ENCODE measurements around the gene AP5S1. TPM values are rescaled to one million over a fixed set of nuclear protein-coding genes. Genes with fewer than 3 reads are reported as not detected.

Gene AP5S1
- total and polyA plus RNA-seq, 9 of the 15 experiments (the other 6 are each of a cell fraction or from before 2014, with no cell fraction given), result 2.6 to 8.8 (median 4.4) TPM

DNA sequence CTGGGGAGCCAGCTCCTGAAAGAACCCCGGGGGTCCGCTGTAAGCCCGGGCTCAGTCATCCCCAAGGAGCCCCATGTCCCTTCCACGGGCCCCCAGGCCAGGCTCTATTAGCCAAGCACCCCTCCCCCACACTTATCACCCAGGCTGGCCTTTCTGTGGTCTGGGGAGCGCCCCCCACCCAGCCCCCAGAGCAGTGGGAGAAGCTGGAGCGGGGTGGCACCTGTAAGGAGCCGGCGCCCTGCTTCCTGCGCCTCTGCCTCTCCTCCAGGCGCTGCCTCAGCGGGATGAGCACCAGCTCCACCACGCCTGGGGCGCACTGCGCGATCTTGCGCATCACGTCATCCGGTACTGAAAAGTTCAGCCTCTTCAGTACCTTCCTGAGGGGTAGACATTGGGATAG, 41.4 kb upstream of the AP5S1 start:
- H3K36me3 ChIP-seq (ENCODE audit: control insufficient read depth, insufficient read depth, low read length), result peaks cover 5% of the 10 kb centered on the region; the same call in 1 of the 3 replicates
- H3K9ac ChIP-seq (ENCODE audit: insufficient read depth in 1 of 2, low read depth in 2 of 2, low read length in 2 of 2), result no peak overlapping the region
- H3K9me1 ChIP-seq (ENCODE audit: control insufficient read depth, insufficient read depth, low read length), result no peaks in the 10 kb centered on the region
- no peak overlapping the region for H3K4me2 ChIP-seq (ENCODE audit: insufficient read depth, low read length)
- no peak overlapping the region for H3K4me3 ChIP-seq
- in situ Hi-C loops (cut with MboI) (no loop called here), intact Hi-C loops (cut with micrococcal nuclease) (no loop called here)
- no peaks in the 10 kb centered on the region; the same call in 1 of the 2 replicates for H4K20me1 ChIP-seq (replicated peaks; ENCODE audit: control insufficient read depth, insufficient read depth, low read length)
- TF ChIP-seq, protein P1, sequence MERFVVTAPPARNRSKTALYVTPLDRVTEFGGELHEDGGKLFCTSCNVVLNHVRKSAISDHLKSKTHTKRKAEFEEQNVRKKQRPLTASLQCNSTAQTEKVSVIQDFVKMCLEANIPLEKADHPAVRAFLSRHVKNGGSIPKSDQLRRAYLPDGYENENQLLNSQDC (CRISPR knock-in tag; IDR thresholded peaks at IDR 0.05), result no peak
- TF ChIP-seq, protein P2, sequence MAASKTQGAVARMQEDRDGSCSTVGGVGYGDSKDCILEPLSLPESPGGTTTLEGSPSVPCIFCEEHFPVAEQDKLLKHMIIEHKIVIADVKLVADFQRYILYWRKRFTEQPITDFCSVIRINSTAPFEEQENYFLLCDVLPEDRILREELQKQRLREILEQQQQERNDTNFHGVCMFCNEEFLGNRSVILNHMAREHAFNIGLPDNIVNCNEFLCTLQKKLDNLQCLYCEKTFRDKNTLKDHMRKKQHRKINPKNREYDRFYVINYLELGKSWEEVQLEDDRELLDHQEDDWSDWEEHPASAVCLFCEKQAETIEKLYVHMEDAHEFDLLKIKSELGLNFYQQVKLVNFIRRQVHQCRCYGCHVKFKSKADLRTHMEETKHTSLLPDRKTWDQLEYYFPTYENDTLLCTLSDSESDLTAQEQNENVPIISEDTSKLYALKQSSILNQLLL (CRISPR knock-in tag; IDR thresholded peaks at IDR 0.05; ENCODE audit: borderline replicate concordance), result no peak
- TF ChIP-seq, protein P3, sequence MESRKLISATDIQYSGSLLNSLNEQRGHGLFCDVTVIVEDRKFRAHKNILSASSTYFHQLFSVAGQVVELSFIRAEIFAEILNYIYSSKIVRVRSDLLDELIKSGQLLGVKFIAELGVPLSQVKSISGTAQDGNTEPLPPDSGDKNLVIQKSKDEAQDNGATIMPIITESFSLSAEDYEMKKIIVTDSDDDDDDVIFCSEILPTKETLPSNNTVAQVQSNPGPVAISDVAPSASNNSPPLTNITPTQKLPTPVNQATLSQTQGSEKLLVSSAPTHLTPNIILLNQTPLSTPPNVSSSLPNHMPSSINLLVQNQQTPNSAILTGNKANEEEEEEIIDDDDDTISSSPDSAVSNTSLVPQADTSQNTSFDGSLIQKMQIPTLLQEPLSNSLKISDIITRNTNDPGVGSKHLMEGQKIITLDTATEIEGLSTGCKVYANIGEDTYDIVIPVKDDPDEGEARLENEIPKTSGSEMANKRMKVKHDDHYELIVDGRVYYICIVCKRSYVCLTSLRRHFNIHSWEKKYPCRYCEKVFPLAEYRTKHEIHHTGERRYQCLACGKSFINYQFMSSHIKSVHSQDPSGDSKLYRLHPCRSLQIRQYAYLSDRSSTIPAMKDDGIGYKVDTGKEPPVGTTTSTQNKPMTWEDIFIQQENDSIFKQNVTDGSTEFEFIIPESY (CRISPR knock-in tag; IDR thresholded peaks at IDR 0.05), result peak; percentile 78; the same call in 1 of the 2 replicates
- TF ChIP-seq, protein P4, sequence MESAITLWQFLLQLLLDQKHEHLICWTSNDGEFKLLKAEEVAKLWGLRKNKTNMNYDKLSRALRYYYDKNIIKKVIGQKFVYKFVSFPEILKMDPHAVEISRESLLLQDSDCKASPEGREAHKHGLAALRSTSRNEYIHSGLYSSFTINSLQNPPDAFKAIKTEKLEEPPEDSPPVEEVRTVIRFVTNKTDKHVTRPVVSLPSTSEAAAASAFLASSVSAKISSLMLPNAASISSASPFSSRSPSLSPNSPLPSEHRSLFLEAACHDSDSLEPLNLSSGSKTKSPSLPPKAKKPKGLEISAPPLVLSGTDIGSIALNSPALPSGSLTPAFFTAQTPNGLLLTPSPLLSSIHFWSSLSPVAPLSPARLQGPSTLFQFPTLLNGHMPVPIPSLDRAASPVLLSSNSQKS (CRISPR knock-in tag; IDR thresholded peaks at IDR 0.05), result no peak
- no peak for TF ChIP-seq ZNF584 (CRISPR knock-in tag; IDR thresholded peaks at IDR 0.05; ENCODE audit: low read depth)
- H2AFZ ChIP-seq (ENCODE audit: low read depth, low read length), result no peak overlapping the region
- ChIA-PET CTCF (ENCODE audit: low intra/inter-chr PET ratio) (no interaction called here), POLR2A (interaction anchor here (0.9 kb wide), 1 partner anchor 68 kb away, joined by 3 read pairs; the partner anchor contains the start of gene MAVS)
- no TSS peak for BruUV-seq (replicated peaks)
- DNase-seq (ENCODE audit: extremely low read depth in 1 of 4, low spot score in 3 of 4) (no peak), ATAC-seq (no peak), FAIRE-seq (no peak)
- no peaks in the 10 kb centered on the region for H3K9me3 ChIP-seq (replicated peaks; ENCODE audit: control insufficient read depth, insufficient read depth, low read depth, low read length)
- 17% methylated on average over 10 of the region's 18 CpGs for WGBS (ENCODE audit: insufficient coverage, low coverage, missing lambda C conversion rate)
- H3K4me1 ChIP-seq (replicated peaks in 1 of 2; ENCODE audit: control insufficient read depth in 2 of 2, insufficient read depth in 2 of 2, low read length in 2 of 2), result peaks cover 0 to 31% of the 10 kb centered on the region in 2 experiments; a peak in 3 of 5 replicates
- no peak overlapping the region for H3K27ac ChIP-seq (ENCODE audit: extremely low read depth, low read depth, low read length)
- no peaks in the 10 kb centered on the region for H3K27me3 ChIP-seq (ENCODE audit: control insufficient read depth in 2 of 2, insufficient read depth in 2 of 2, low read length in 2 of 2)
- H3K79me2 ChIP-seq (ENCODE audit: control insufficient read depth, insufficient read depth, low read length), result peaks cover 9% of the 10 kb centered on the region; the same call in 1 of the 3 replicates

Measured in K562 (cell line).